IMR-90 (cell line): ENCODE results near the gene IRAK4. TPM values are rescaled to one million over a fixed set of nuclear protein-coding genes. Genes with fewer than 3 reads are reported as not detected.

Experiments
- ATAC-seq: fragments of 200-7000 bp; cut with Tn5 transposase; 2 replicates; pipeline ENCODE4 v1.9.1; 2020; ENCODE audit warnings: low read depth, mild to moderate bottlenecking, moderate library complexity
- BruUV-seq: library from RNA; stranded (reverse); fragments of 400-500 nt; replicated peaks from 2 replicates; lab custom pipeline; 2021; lab: Mats Ljungman, UMichigan
- CTCF ChIA-PET: fragments of 300-600 bp; formaldehyde crosslinking; extraction: SDS; loops from one replicate; lab custom pipeline; 2021; ENCODE audit warnings: antibody characterized with exemption; lab: Yijun Ruan, JAX
- POLR2A ChIA-PET: fragments of 300-600 bp; sonication (Branson Sonifier 250); formaldehyde crosslinking; loops from one replicate; lab custom pipeline; 2022; ENCODE audit warnings: antibody characterized with exemption; ENCODE audit not compliant: unreplicated experiment; lab: Charles Lee
- DNase-seq: peaks from one replicate; pipeline ENCODE4 v3.0.0; 2013
- H2AFZ ChIP-seq: replicated peaks from 2 replicates; pipeline ENCODE3; 2013; ENCODE audit warnings: low read length, mild to moderate bottlenecking; ENCODE audit not compliant: poor library complexity
- H2AK5ac ChIP-seq: 2 replicates; pipeline ENCODE4 v1.6.1; 2013; ENCODE audit warnings: low read depth, low read length, inconsistent platforms
- H2AK9ac ChIP-seq: replicated peaks from 2 replicates; pipeline ENCODE3; 2013; ENCODE audit warnings: mild to moderate bottlenecking, low read depth, low read length, moderate library complexity; ENCODE audit not compliant: poor library complexity
- H2BK120ac ChIP-seq: 2 replicates; pipeline ENCODE4 v1.6.1; 2013; ENCODE audit warnings: low read depth, low read length, inconsistent platforms
- H2BK15ac ChIP-seq: 3 replicates; pipeline ENCODE4 v1.6.1; 2013; ENCODE audit warnings: low read depth, low read length, inconsistent platforms
- H2BK20ac ChIP-seq: 2 replicates; pipeline ENCODE4 v1.6.1; 2013; ENCODE audit warnings: low read depth, mild to moderate bottlenecking, inconsistent platforms, low read length, moderate library complexity
- H2BK5ac ChIP-seq: 2 replicates; pipeline ENCODE4 v1.6.1; 2013; ENCODE audit warnings: mild to moderate bottlenecking, low read depth, low read length, inconsistent platforms; ENCODE audit not compliant: poor library complexity, severe bottlenecking
- H3K14ac ChIP-seq: replicated peaks from 2 replicates; pipeline ENCODE4 v1.6.1; 2013; ENCODE audit warnings: low read depth, low read length, inconsistent platforms
- H3K18ac ChIP-seq: 2 replicates; pipeline ENCODE4 v1.6.1; 2013; ENCODE audit warnings: low read depth, low read length, control low read depth
- H3K23ac ChIP-seq: 2 replicates; pipeline ENCODE4 v1.6.1; 2013; ENCODE audit warnings: low read depth, low read length, inconsistent platforms
- H3K27ac ChIP-seq: 2 replicates; pipeline ENCODE4 v1.5.1; 2013; ENCODE audit warnings: mild to moderate bottlenecking, control low read depth, low read length; ENCODE audit not compliant: insufficient read depth
- H3K27me3 ChIP-seq: 2 replicates; pipeline ENCODE4 v1.6.1; 2013; ENCODE audit warnings: low read length; ENCODE audit not compliant: control insufficient read depth, insufficient read depth
- H3K36me3 ChIP-seq: 2 replicates; pipeline ENCODE4 v1.6.1; 2013; ENCODE audit warnings: low read length, mixed read lengths; ENCODE audit not compliant: control insufficient read depth, insufficient read depth
- H3K4ac ChIP-seq: 2 replicates; pipeline ENCODE4 v1.6.1; 2013; ENCODE audit warnings: low read depth, low read length, inconsistent platforms
- H3K4me1 ChIP-seq: 2 replicates; pipeline ENCODE4 v1.6.1; 2013; ENCODE audit warnings: low read length, mixed read lengths; ENCODE audit not compliant: control insufficient read depth, insufficient read depth
- H3K4me2 ChIP-seq: 2 replicates; pipeline ENCODE4 v1.6.1; 2013; ENCODE audit warnings: low read depth, mild to moderate bottlenecking, control low read depth, low read length, moderate library complexity
- H3K4me3 ChIP-seq: 2 replicates; pipeline ENCODE4 v1.5.1; 2013; ENCODE audit warnings: low read depth, mild to moderate bottlenecking, control low read depth, low read length, moderate library complexity; ENCODE audit not compliant: insufficient read depth
- H3K56ac ChIP-seq: 2 replicates; pipeline ENCODE4 v1.6.1; 2013; ENCODE audit warnings: low read length, inconsistent platforms; ENCODE audit not compliant: insufficient read depth; ENCODE audit errors: extremely low read depth
- H3K79me1 ChIP-seq, 2 experiments: 2 replicates each; pipeline ENCODE4 v1.6.1; 2013; ENCODE audit warnings: low read length in 2 of 2, inconsistent platforms in 1 of 2, low read depth in 1 of 2
- H3K9ac ChIP-seq: 2 replicates; pipeline ENCODE4 v1.6.1; 2013; ENCODE audit warnings: low read depth, low read length, control low read depth
- H3K9me1 ChIP-seq: 2 replicates; pipeline ENCODE4 v1.6.1; 2013; ENCODE audit warnings: low read length, inconsistent platforms; ENCODE audit not compliant: insufficient read depth
- H3K9me3 ChIP-seq: 2 replicates; pipeline ENCODE4 v1.6.1; 2013; ENCODE audit warnings: low read length; ENCODE audit not compliant: control insufficient read depth, insufficient read depth
- H4K20me1 ChIP-seq: 2 replicates; pipeline ENCODE4 v1.6.1; 2013; ENCODE audit warnings: low read length, inconsistent platforms; ENCODE audit not compliant: insufficient read depth
- H4K5ac ChIP-seq: 2 replicates; pipeline ENCODE4 v1.6.1; 2013; ENCODE audit warnings: mild to moderate bottlenecking, low read depth, low read length, control low read depth
- H4K8ac ChIP-seq, 2 experiments: 2 replicates each; pipeline ENCODE4 v1.6.1; 2013; ENCODE audit warnings: low read depth in 2 of 2, low read length in 2 of 2, control low read depth in 1 of 2, inconsistent platforms in 1 of 2
- H4K91ac ChIP-seq: 2 replicates; pipeline ENCODE4 v1.6.1; 2013; ENCODE audit warnings: low read depth, low read length, inconsistent platforms; ENCODE audit not compliant: insufficient read depth
- CEBPB ChIP-seq: IDR thresholded peaks from 2 replicates; pipeline ENCODE4 v1.6.1; 2012; ENCODE audit warnings: low read depth, low read length, improper control_type of control experiment
- CHD1 ChIP-seq: IDR thresholded peaks from 2 replicates; pipeline ENCODE4 v1.6.1; 2012; ENCODE audit warnings: low read depth, low read length, improper control_type of control experiment
- CTCF ChIP-seq: conservative IDR thresholded peaks from 2 replicates; pipeline ENCODE4 v1.5.1; 2012; ENCODE audit warnings: mild to moderate bottlenecking, low read depth, low read length, improper control_type of control experiment
- ELK1 ChIP-seq: fragments of 150-350 bp; IDR thresholded peaks from 2 replicates; pipeline ENCODE4 v1.6.1; 2016; ENCODE audit warnings: low read depth, mild to moderate bottlenecking, low read length, moderate library complexity, borderline replicate concordance
- FOS ChIP-seq: fragments of 150-350 bp; IDR thresholded peaks from 2 replicates; pipeline ENCODE4 v1.6.1; 2016; ENCODE audit warnings: low read depth, low read length
- NFE2L2 ChIP-seq: fragments of 150-350 bp; IDR thresholded peaks from 2 replicates; pipeline ENCODE4 v1.6.1; 2016; ENCODE audit warnings: low read depth, mild to moderate bottlenecking, low read length
- RAD21 ChIP-seq: IDR thresholded peaks from 2 replicates; pipeline ENCODE4 v1.6.1; 2012; ENCODE audit warnings: low read length, improper control_type of control experiment
- RFX5 ChIP-seq: IDR thresholded peaks from 2 replicates; pipeline ENCODE4 v1.8.0; 2012; ENCODE audit warnings: low read depth, mild to moderate bottlenecking, low read length, moderate library complexity
- USF2 ChIP-seq: fragments of 150-350 bp; IDR thresholded peaks from 2 replicates; pipeline ENCODE4 v1.6.1; 2017; ENCODE audit warnings: mild to moderate bottlenecking, antibody characterized with exemption, low read length, low read depth
- WGBS, 2 experiments: methylation state at CpG; one replicate each; pipeline versions ENCODE4 v1.1.5 to v1.1.7; 2013; ENCODE audit warnings: missing lambda C conversion rate in 2 of 2; ENCODE audit not compliant: insufficient read length in 1 of 2; ENCODE audit errors: extremely low coverage in 2 of 2; 5-methylcytosine and 5-hydroxymethylcytosine counted together
- dilution Hi-C: fragments of 300-500 bp; cut with HindIII; formaldehyde crosslinking; loops from one replicate; pipeline ENCODE4 v1.14.3; 2018; ENCODE audit warnings: low sequenced_read_pairs; ENCODE audit not compliant: unreplicated experiment
- in situ Hi-C: fragments of 300-500 bp; cut with MboI; formaldehyde crosslinking; loops from 3 replicates; pipeline ENCODE4 v1.14.3; 2019; ENCODE audit warnings: low sequenced_read_pairs, inconsistent platforms, mixed read lengths
- intact Hi-C: fragments of 100-400 bp; cut with micrococcal nuclease; formaldehyde crosslinking; loops from 2 replicates; pipeline ENCODE4 v1.10.0; 2022
- polyA plus RNA-seq, 3 experiments: library from polyadenylated mRNA; depleted of rRNA; stranded (reverse); fragments of >200 nt; gene quantifications; 2 replicates each; pipeline ENCODE4 v1.2.3, GENCODE V29; 2012; ENCODE audit warnings: low replicate concordance in 1 of 3
- total RNA-seq: library from RNA; depleted of rRNA; stranded (reverse); fragments of >200 nt; gene quantifications from 2 replicates; pipeline ENCODE4 v1.2.3, GENCODE V29; 2012

IRAK4 gene
- total and polyA plus RNA-seq, 2 of the 4 experiments (the other 2 are of a cell fraction): 12.6 to 27.6 TPM

- intact Hi-C loops (no loop called here), in situ Hi-C loops (no loop called here), dilution Hi-C loops (no loop called here)
- H3K4me2 ChIP-seq: peak overlapping the region; percentile 13; the same call in 1 of the 2 replicates
- BruUV-seq: no TSS peak
- TF ChIP-seq FOS: no peak
- TF ChIP-seq ELK1: no peak
- TF ChIP-seq NFE2L2: no peak
- no peak for TF ChIP-seq CHD1
- TF ChIP-seq RFX5: no peak
- TF ChIP-seq USF2: no peak
- TF ChIP-seq CTCF: no peak
- no peak for TF ChIP-seq RAD21
- TF ChIP-seq CEBPB: no peak
- no peaks in the 10 kb centered on the region for H3K27me3 ChIP-seq
- H3K79me1 ChIP-seq: peaks cover 0 to 9% of the 10 kb centered on the region in 2 experiments; a peak in 2 of 4 replicates
- peaks cover 5% of the 10 kb centered on the region for H3K9me1 ChIP-seq
- DNase-seq (peak; percentile 85), ATAC-seq (peak; percentile 48)
- H3K23ac ChIP-seq: no peak overlapping the region
- peak overlapping the region; percentile 48 for H2BK5ac ChIP-seq
- no peak overlapping the region for H2BK20ac ChIP-seq
- H4K91ac ChIP-seq: no peak overlapping the region
- ChIA-PET CTCF (no interaction called here), POLR2A (no interaction called here)
- H3K9me3 ChIP-seq: no peaks in the 10 kb centered on the region
- no peak overlapping the region for H4K8ac ChIP-seq
- no peaks in the 10 kb centered on the region for H4K20me1 ChIP-seq
- H4K5ac ChIP-seq: no peak overlapping the region
- H3K4ac ChIP-seq: no peak overlapping the region
- no CpG with 5 or more reads among the region's 2 CpGs for WGBS, 2 experiments
- H3K9ac ChIP-seq: no peak overlapping the region
- no peak overlapping the region for H2BK15ac ChIP-seq
- no peak overlapping the region for H3K14ac ChIP-seq
- H2BK120ac ChIP-seq: no peak overlapping the region; the same call in 1 of the 2 replicates
- H3K4me3 ChIP-seq: no peak overlapping the region
- peaks cover 3% of the 10 kb centered on the region for H3K4me1 ChIP-seq
- H3K18ac ChIP-seq: no peak overlapping the region
- H2AFZ ChIP-seq: no peak overlapping the region
- H2AK5ac ChIP-seq: no peak overlapping the region
- H3K27ac ChIP-seq: no peak overlapping the region
- H3K56ac ChIP-seq: no peak overlapping the region
- peaks cover 9% of the 10 kb centered on the region for H3K36me3 ChIP-seq
- H2AK9ac ChIP-seq: no peak overlapping the region
Measured at GRCh38 chr12:43737646-43738045, 21.1 kb upstream of the IRAK4 start.
